PC-3 (cell line): Measurements from ENCODE around the gene FDXACB1. TPM values are rescaled to one million over a fixed set of nuclear protein-coding genes. Genes with fewer than 3 reads are reported as not detected.

Experiments used
- ATAC-seq: fragments of 200-7000 bp; cut with Tn5 transposase; 2 replicates; pipeline ENCODE4 v1.9.1; 2020; ENCODE audit warnings: mild to moderate bottlenecking, moderate library complexity
- BruUV-seq: library from RNA; stranded (reverse); fragments of 400-500 nt; replicated peaks from 2 replicates; lab custom pipeline; 2021; lab: Mats Ljungman, UMichigan
- CTCF ChIA-PET: fragments of 300-600 bp; sonication (Branson Sonifier 250); formaldehyde crosslinking; loops from one replicate; lab custom pipeline; 2022; ENCODE audit warnings: antibody characterized with exemption; lab: Charles Lee
- POLR2A ChIA-PET: fragments of 300-600 bp; sonication (Branson Sonifier 250); formaldehyde crosslinking; loops from one replicate; lab custom pipeline; 2022; ENCODE audit warnings: antibody characterized with exemption; ENCODE audit not compliant: unreplicated experiment; lab: Charles Lee
- DNase-seq: peaks from one replicate; pipeline ENCODE4 v3.0.0-alpha.2; 2015
- H2AFZ ChIP-seq: fragments of 300-600 bp; sonication (generic); 2 replicates; pipeline ENCODE4 v1.6.0; 2016; ENCODE audit warnings: antibody characterized with exemption, low read length
- H3F3A ChIP-seq: fragments of 300-600 bp; sonication (generic); one replicate; pipeline ENCODE4 v1.6.0; 2017; ENCODE audit warnings: antibody characterized with exemption, low read length, control low read depth, mild to moderate bottlenecking; ENCODE audit not compliant: unreplicated experiment
- H3K27ac ChIP-seq: fragments of 300-600 bp; sonication (generic); 2 replicates; pipeline ENCODE4 v1.5.1; 2016; ENCODE audit warnings: mild to moderate bottlenecking, low read length
- H3K27me3 ChIP-seq: fragments of 300-600 bp; sonication (generic); 2 replicates; pipeline ENCODE4 v1.6.1; 2016; ENCODE audit warnings: low read length, mixed read lengths
- H3K36me3 ChIP-seq: fragments of 300-600 bp; sonication (generic); 2 replicates; pipeline ENCODE4 v1.6.1; 2016; ENCODE audit warnings: low read depth, mixed run types, low read length, mixed read lengths
- H3K4me1 ChIP-seq: fragments of 300-600 bp; sonication (generic); 2 replicates; pipeline ENCODE4 v1.5.1; 2016; ENCODE audit warnings: low read length; ENCODE audit not compliant: insufficient read depth
- H3K4me2 ChIP-seq: fragments of 300-600 bp; sonication (generic); 2 replicates; pipeline ENCODE4 v1.6.0; 2016; ENCODE audit warnings: low read length
- H3K4me3 ChIP-seq: fragments of 300-600 bp; sonication (generic); 2 replicates; pipeline ENCODE4 v1.5.1; 2016; ENCODE audit warnings: mild to moderate bottlenecking, low read length, mixed read lengths
- H3K79me2 ChIP-seq: fragments of 300-600 bp; sonication (generic); 2 replicates; pipeline ENCODE4 v1.6.1; 2017; ENCODE audit warnings: low read length, mixed read lengths
- H3K9ac ChIP-seq: fragments of 300-600 bp; sonication (generic); 2 replicates; pipeline ENCODE4 v1.6.0; 2016; ENCODE audit warnings: mild to moderate bottlenecking, low read length
- H3K9me2 ChIP-seq: fragments of 300-600 bp; sonication (generic); replicated peaks from 2 replicates; pipeline ENCODE4 v1.6.1; 2016; ENCODE audit warnings: mixed run types, low read length, mixed read lengths
- H3K9me3 ChIP-seq: fragments of 300-600 bp; sonication (generic); 2 replicates; pipeline ENCODE4 v1.6.1; 2016; ENCODE audit warnings: low read length, mixed read lengths
- H4K20me1 ChIP-seq: fragments of 300-600 bp; sonication (generic); 2 replicates; pipeline ENCODE4 v1.6.1; 2016; ENCODE audit warnings: low read length, mixed read lengths
- CTCF ChIP-seq: fragments of 300-600 bp; sonication (generic); conservative IDR thresholded peaks from 2 replicates; pipeline ENCODE4 v1.5.1; 2017; ENCODE audit warnings: antibody characterized with exemption, low read depth, mild to moderate bottlenecking, low read length
- EZH2 ChIP-seq: fragments of 300-600 bp; sonication (generic); IDR thresholded peaks from one replicate; pipeline ENCODE4 v1.6.1; 2017; ENCODE audit warnings: antibody characterized with exemption, mild to moderate bottlenecking, low read length; ENCODE audit not compliant: unreplicated experiment
- EZH2phosphoT487 ChIP-seq: fragments of 300-600 bp; sonication (generic); IDR thresholded peaks from 2 replicates; pipeline ENCODE4 v1.6.1; 2018; ENCODE audit warnings: mild to moderate bottlenecking, antibody characterized with exemption, low read length, borderline replicate concordance
- intact Hi-C: fragments of 100-400 bp; cut with micrococcal nuclease; formaldehyde crosslinking; loops from 2 replicates; pipeline ENCODE4 v1.9.0; 2023
- total RNA-seq: library from RNA; depleted of rRNA; stranded (reverse); fragments of >200 nt; gene quantifications from 2 replicates; pipeline ENCODE4 v1.2.3, GENCODE V29; 2014

Gene FDXACB1
- total RNA-seq, 1 experiment from 2014 or later = 3.0 TPM

GRCh38 chr11:111909378-111909777 is 30.4 kb upstream of the FDXACB1 start:
- Histone ChIP-seq H2AFZ (no peak overlapping the region), H3K4me3 (no peak overlapping the region)
- ATAC-seq = no peak

GRCh38 chr11:111908639-111909305 is 29.8 kb upstream of the FDXACB1 start:
- TF ChIP-seq CTCF (no peak), EZH2 (no peak), EZH2phosphoT487 (no peak)
- no peaks in the 10 kb centered on the region for H3K9me3 ChIP-seq
- H3K27ac ChIP-seq = no peak overlapping the region
- no peaks in the 10 kb centered on the region for H3K27me3 ChIP-seq
- H4K20me1 ChIP-seq = no peaks in the 10 kb centered on the region
- peaks cover 6% of the 10 kb centered on the region for H3K4me1 ChIP-seq
- H3K4me3 ChIP-seq = no peak overlapping the region
- no peaks in the 10 kb centered on the region for H3K9me2 ChIP-seq
- no peaks in the 10 kb centered on the region for H3F3A ChIP-seq
- DNase-seq (no peak), ATAC-seq (no peak)
- H3K36me3 ChIP-seq = no peaks in the 10 kb centered on the region
- no peak overlapping the region for H3K4me2 ChIP-seq
- H3K9ac ChIP-seq = no peak overlapping the region
- intact Hi-C loops = no loop called here
- BruUV-seq = no TSS peak
- no peak overlapping the region for H2AFZ ChIP-seq
- no peaks in the 10 kb centered on the region for H3K79me2 ChIP-seq
- CTCF ChIA-PET = no interaction called here
- POLR2A ChIA-PET = no interaction called here

More at GRCh38 chr11:111909378-111909777, 30.4 kb upstream of the FDXACB1 start:
- no peaks in the 10 kb centered on the region for H3F3A ChIP-seq
- no TSS peak for BruUV-seq
- no peaks in the 10 kb centered on the region for H3K79me2 ChIP-seq
- no peak overlapping the region for H3K27ac ChIP-seq
- no peak for DNase-seq
- H4K20me1 ChIP-seq = no peaks in the 10 kb centered on the region
- intact Hi-C loops = no loop called here
- H3K4me1 ChIP-seq = peaks cover 6% of the 10 kb centered on the region
- H3K9me3 ChIP-seq = no peaks in the 10 kb centered on the region
- no peaks in the 10 kb centered on the region for H3K36me3 ChIP-seq
- H3K9me2 ChIP-seq = no peaks in the 10 kb centered on the region
- H3K27me3 ChIP-seq = no peaks in the 10 kb centered on the region
- no peak overlapping the region for H3K4me2 ChIP-seq
- ChIA-PET CTCF (no interaction called here), POLR2A (interaction anchor here (0.7 kb wide), 1 partner anchor 56 kb away, joined by 9 read pairs; no protein-coding TSS in a partner anchor)
- no peak overlapping the region for H3K9ac ChIP-seq
- no peak for TF ChIP-seq EZH2phosphoT487
- no peak for TF ChIP-seq CTCF
- no peak for TF ChIP-seq EZH2

GRCh38 chr11:111906680-111907079 is 27.7 kb upstream of the FDXACB1 start:
- ATAC-seq = no peak
- no TSS peak for BruUV-seq
- Histone ChIP-seq H3K9ac (no peak overlapping the region), H3K27me3 (0 out of 2 replicates have a peak, but pooled peaks cover 5% of the 10 kb centered on the region), H3K9me3 (no peaks in the 10 kb centered on the region), H3K27ac (no peak overlapping the region), H3K79me2 (no peaks in the 10 kb centered on the region), H3F3A (no peaks in the 10 kb centered on the region), H4K20me1 (no peaks in the 10 kb centered on the region), H3K4me1 (no peaks in the 10 kb centered on the region), H3K4me3 (no peak overlapping the region), H3K4me2 (no peak overlapping the region), H3K9me2 (no peaks in the 10 kb centered on the region), H2AFZ (peak overlapping the region; percentile 45), H3K36me3 (no peaks in the 10 kb centered on the region)
- TF ChIP-seq EZH2phosphoT487 (no peak), CTCF (no peak), EZH2 (no peak)
- intact Hi-C loops = no loop called here
- CTCF ChIA-PET = no interaction called here
- POLR2A ChIA-PET = no interaction called here
- DNase-seq = no peak
